ENCODE results near the gene GPD2.

Gene GPD2

GRCh38 chr2:156430980-156431358 is 5.2 kb upstream of the GPD2 start:
- TF ChIP-seq, protein P1, sequence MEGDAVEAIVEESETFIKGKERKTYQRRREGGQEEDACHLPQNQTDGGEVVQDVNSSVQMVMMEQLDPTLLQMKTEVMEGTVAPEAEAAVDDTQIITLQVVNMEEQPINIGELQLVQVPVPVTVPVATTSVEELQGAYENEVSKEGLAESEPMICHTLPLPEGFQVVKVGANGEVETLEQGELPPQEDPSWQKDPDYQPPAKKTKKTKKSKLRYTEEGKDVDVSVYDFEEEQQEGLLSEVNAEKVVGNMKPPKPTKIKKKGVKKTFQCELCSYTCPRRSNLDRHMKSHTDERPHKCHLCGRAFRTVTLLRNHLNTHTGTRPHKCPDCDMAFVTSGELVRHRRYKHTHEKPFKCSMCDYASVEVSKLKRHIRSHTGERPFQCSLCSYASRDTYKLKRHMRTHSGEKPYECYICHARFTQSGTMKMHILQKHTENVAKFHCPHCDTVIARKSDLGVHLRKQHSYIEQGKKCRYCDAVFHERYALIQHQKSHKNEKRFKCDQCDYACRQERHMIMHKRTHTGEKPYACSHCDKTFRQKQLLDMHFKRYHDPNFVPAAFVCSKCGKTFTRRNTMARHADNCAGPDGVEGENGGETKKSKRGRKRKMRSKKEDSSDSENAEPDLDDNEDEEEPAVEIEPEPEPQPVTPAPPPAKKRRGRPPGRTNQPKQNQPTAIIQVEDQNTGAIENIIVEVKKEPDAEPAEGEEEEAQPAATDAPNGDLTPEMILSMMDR (IDR thresholded peaks at IDR 0.05): no peak
- H3K27me3 Mint-ChIP-seq (ENCODE audit: low read depth, poor library complexity): no peaks in the 10 kb centered on the region
- H3K9me3 Mint-ChIP-seq: no peaks in the 10 kb centered on the region
- no peak overlapping the region for H3K27ac Mint-ChIP-seq
- no peaks in the 10 kb centered on the region for H3K36me3 Mint-ChIP-seq (ENCODE audit: low read depth)
- H3K4me3 Mint-ChIP-seq: no peak overlapping the region
- no peak for DNase-seq
- H3K4me1 Mint-ChIP-seq: peaks cover 35% of the 10 kb centered on the region

GRCh38 chr2:156434461-156435291 is 1.5 kb upstream of the GPD2 start:
- Mint-ChIP-seq H3K9me3 (no peaks in the 10 kb centered on the region), H3K4me1 (peaks cover 58% of the 10 kb centered on the region), H3K27me3 (ENCODE audit: low read depth, poor library complexity) (no peaks in the 10 kb centered on the region), H3K4me3 (peak overlapping the region; percentile 80), H3K36me3 (ENCODE audit: low read depth) (peaks cover 5% of the 10 kb centered on the region), H3K27ac (peak overlapping the region; percentile 71)
- TF ChIP-seq, protein P1 (IDR thresholded peaks at IDR 0.05): no peak
- no peak for DNase-seq

GRCh38 chr2:156435396-156435717 is 822 bp upstream of the GPD2 start:
- no peaks in the 10 kb centered on the region for H3K27me3 Mint-ChIP-seq (ENCODE audit: low read depth, poor library complexity)
- H3K4me1 Mint-ChIP-seq: peaks cover 58% of the 10 kb centered on the region
- H3K27ac Mint-ChIP-seq: peak overlapping the region; percentile 71
- H3K36me3 Mint-ChIP-seq (ENCODE audit: low read depth): peaks cover 11% of the 10 kb centered on the region
- DNase-seq: no peak
- H3K4me3 Mint-ChIP-seq: peak overlapping the region; percentile 80
- TF ChIP-seq, protein P1 (IDR thresholded peaks at IDR 0.05): no peak
- H3K9me3 Mint-ChIP-seq: no peaks in the 10 kb centered on the region

- peaks cover 48% of the 10 kb centered on the region for H3K4me1 Mint-ChIP-seq
- H3K4me3 Mint-ChIP-seq: peak overlapping the region; percentile 93
Measured at GRCh38 chr2:156436497-156437085, 412 bp downstream of the GPD2 start.

GRCh38 chr2:156437272-156437930 is 1.2 kb downstream of the GPD2 start:
- Mint-ChIP-seq H3K4me1 (peaks cover 47% of the 10 kb centered on the region), H3K27me3 (ENCODE audit: low read depth, poor library complexity) (no peaks in the 10 kb centered on the region), H3K9me3 (no peaks in the 10 kb centered on the region), H3K36me3 (ENCODE audit: low read depth) (peaks cover 22% of the 10 kb centered on the region), H3K4me3 (peak overlapping the region; percentile 93), H3K27ac (no peak overlapping the region)
- DNase-seq: no peak
- TF ChIP-seq, protein P1 (IDR thresholded peaks at IDR 0.05): no peak

More at GRCh38 chr2:156436497-156437085, 412 bp downstream of the GPD2 start:
- H3K9me3 Mint-ChIP-seq: no peaks in the 10 kb centered on the region
- H3K27me3 Mint-ChIP-seq (ENCODE audit: low read depth, poor library complexity): no peaks in the 10 kb centered on the region
- TF ChIP-seq, protein P1 (IDR thresholded peaks at IDR 0.05): no peak
- peaks cover 22% of the 10 kb centered on the region for H3K36me3 Mint-ChIP-seq (ENCODE audit: low read depth)
- DNase-seq: no peak
- H3K27ac Mint-ChIP-seq: peak overlapping the region; percentile 90
